Fibroblast of the aortic adventitia (primary cell): ENCODE results near the gene BUB3. TPM values are rescaled to one million over a fixed set of nuclear protein-coding genes. Genes with fewer than 3 reads are reported as not detected.

ENCODE experiments used
- DNase-seq: peaks from one replicate; pipeline ENCODE4 v3.0.0-alpha.2; 2010; ENCODE audit warnings: low read depth
- H3K4me3 ChIP-seq: 2 replicates; pipeline ENCODE4 v1.5.1; 2011; ENCODE audit warnings: low read depth, mild to moderate bottlenecking, control low read depth, low read length, moderate library complexity
- total RNA-seq: library from RNA; depleted of rRNA; stranded (reverse); fragments of >200 nt; gene quantifications from 2 replicates; pipeline ENCODE4 v1.2.3, GENCODE V29; 2012; ENCODE audit warnings: low replicate concordance
- TF ChIP-seq, protein P1 (sequence below): IDR thresholded peaks from 2 replicates; pipeline ENCODE4 v1.5.1; 2011; ENCODE audit warnings: mild to moderate bottlenecking, low read length, control low read depth, inconsistent platforms; ENCODE audit not compliant: insufficient read depth

Gene BUB3
- total RNA-seq, 1 donor = 182 TPM

- no peak overlapping the region for H3K4me3 ChIP-seq
- TF ChIP-seq, protein P1, sequence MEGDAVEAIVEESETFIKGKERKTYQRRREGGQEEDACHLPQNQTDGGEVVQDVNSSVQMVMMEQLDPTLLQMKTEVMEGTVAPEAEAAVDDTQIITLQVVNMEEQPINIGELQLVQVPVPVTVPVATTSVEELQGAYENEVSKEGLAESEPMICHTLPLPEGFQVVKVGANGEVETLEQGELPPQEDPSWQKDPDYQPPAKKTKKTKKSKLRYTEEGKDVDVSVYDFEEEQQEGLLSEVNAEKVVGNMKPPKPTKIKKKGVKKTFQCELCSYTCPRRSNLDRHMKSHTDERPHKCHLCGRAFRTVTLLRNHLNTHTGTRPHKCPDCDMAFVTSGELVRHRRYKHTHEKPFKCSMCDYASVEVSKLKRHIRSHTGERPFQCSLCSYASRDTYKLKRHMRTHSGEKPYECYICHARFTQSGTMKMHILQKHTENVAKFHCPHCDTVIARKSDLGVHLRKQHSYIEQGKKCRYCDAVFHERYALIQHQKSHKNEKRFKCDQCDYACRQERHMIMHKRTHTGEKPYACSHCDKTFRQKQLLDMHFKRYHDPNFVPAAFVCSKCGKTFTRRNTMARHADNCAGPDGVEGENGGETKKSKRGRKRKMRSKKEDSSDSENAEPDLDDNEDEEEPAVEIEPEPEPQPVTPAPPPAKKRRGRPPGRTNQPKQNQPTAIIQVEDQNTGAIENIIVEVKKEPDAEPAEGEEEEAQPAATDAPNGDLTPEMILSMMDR = no peak
- DNase-seq = no peak
Measured at GRCh38 chr10:123212063-123212462, 57.9 kb downstream of the BUB3 start.

DNA sequence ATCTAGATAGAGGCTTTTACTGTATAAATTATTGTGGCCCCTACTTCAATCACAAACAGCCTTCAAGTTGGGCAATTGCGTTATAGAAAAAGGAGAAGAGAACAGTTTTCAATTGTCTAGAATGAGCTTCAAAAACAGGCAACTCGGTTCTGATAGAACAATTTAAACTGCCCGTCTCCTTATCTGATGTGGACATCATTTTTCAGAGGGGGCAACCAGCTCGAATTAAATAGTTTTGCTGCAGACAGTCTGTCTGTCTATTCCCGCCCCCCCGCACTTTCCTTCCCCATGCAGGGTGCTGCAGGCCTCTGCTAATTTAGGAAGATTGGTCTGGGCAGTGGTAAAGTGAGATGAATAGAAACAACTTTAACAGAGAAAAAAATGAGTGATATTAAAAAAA, 58.4 kb downstream of the BUB3 start:
- no peak overlapping the region for H3K4me3 ChIP-seq
- TF ChIP-seq, protein P1 = no peak
- no peak for DNase-seq

DNA sequence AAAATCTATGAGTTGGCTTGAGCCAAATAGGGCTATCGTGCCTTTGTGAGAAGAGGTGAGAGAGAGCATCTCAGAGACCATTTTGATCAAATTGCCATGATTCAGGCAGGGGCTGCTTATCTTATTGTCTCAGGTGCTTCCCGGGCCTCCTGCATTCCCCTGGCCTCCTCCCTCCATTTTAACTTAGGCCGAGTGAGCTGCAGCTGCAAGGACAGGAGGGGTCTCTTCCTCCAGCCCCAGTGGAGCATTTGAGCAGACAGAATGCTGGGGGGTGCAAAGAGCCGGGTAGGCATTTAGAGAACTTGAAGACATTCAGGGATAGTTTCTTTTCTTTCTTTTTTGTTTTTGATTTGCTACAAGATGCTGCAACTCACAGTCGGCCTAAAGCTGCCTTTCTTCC, 59.0 kb downstream of the BUB3 start:
- H3K4me3 ChIP-seq = no peak overlapping the region
- DNase-seq = no peak
- TF ChIP-seq, protein P1 = no peak

Other genes with a start within 250 kb of the BUB3 start
- not detected in 2 replicates for gene FAM24A, start 243.8 kb upstream of the BUB3 start, total RNA-seq
- 5.9 and 7.8 TPM in 2 replicates for gene C10orf88, start 200.2 kb upstream of the BUB3 start, total RNA-seq
- gene PSTK, start 174.0 kb upstream of the BUB3 start, total RNA-seq = 1.4 and 4.7 TPM in 2 replicates
- gene IKZF5, start 145.6 kb upstream of the BUB3 start, total RNA-seq = 3.4 and 8.9 TPM in 2 replicates
- 7.4 and 11.4 TPM in 2 replicates for gene ACADSB, start 145.4 kb upstream of the BUB3 start, total RNA-seq
- gene HMX3, start 18.4 kb upstream of the BUB3 start, total RNA-seq = not detected in 2 replicates
- not detected in 2 replicates for gene HMX2, start 6.3 kb upstream of the BUB3 start, total RNA-seq